ENCODE results near the gene AGRN. TPM values are rescaled to one million over a fixed set of nuclear protein-coding genes. Genes with fewer than 3 reads are reported as not detected.

AGRN gene
- total and polyA plus RNA-seq, 8 donors: 96.8 to 208 (median 149) TPM

- intact Hi-C loops (cut with DNase I): no loop called here
- ATAC-seq (peak; percentile 64), DNase-seq (no peak)
- H3K4me1 ChIP-seq: peaks cover 6 to 23% of the 10 kb centered on the region in 2 donors
- no peaks in the 10 kb centered on the region for H3K36me3 ChIP-seq
- H3K9me3 ChIP-seq: no peaks in the 10 kb centered on the region
- H3K27me3 ChIP-seq: peaks cover 13 to 61% of the 10 kb centered on the region in 2 donors
- no peak for TF ChIP-seq CTCF (IDR thresholded peaks at IDR 0.05)
- peak overlapping the region in 1 of 2 donors; percentile 32 for H3K4me3 ChIP-seq
- H3K27ac ChIP-seq: no peak overlapping the region
Observed at GRCh38 chr1:1032424-1032823, 12.5 kb downstream of the AGRN start.

- peak overlapping the region; percentile 19 to 32 for H3K4me3 ChIP-seq
- peaks cover 6 to 23% of the 10 kb centered on the region in 2 donors for H3K4me1 ChIP-seq
- ATAC-seq (peak; percentile 95), DNase-seq (peak; percentile 72 to 91 (median 87))
- H3K27me3 ChIP-seq: peaks cover 13 to 67% of the 10 kb centered on the region in 2 donors
- intact Hi-C loops (cut with DNase I): no loop called here
- no peaks in the 10 kb centered on the region for H3K36me3 ChIP-seq
- no peaks in the 10 kb centered on the region for H3K9me3 ChIP-seq
- H3K27ac ChIP-seq: no peak overlapping the region
- TF ChIP-seq CTCF (IDR thresholded peaks at IDR 0.05): peak; percentile 38 to 56
Observed at GRCh38 chr1:1033009-1033587, 13.2 kb downstream of the AGRN start.

- Histone ChIP-seq H3K27ac (no peak overlapping the region), H3K27me3 (peaks cover 13 to 75% of the 10 kb centered on the region in 2 donors), H3K4me3 (no peak overlapping the region), H3K4me1 (peaks cover 6 to 24% of the 10 kb centered on the region in 2 donors), H3K36me3 (no peaks in the 10 kb centered on the region), H3K9me3 (no peaks in the 10 kb centered on the region)
- ATAC-seq (no peak), DNase-seq (no peak)
- TF ChIP-seq CTCF (IDR thresholded peaks at IDR 0.05): no peak
- intact Hi-C loops (cut with DNase I): no loop called here
Observed at GRCh38 chr1:1033731-1034438, 14.0 kb downstream of the AGRN start.

- Histone ChIP-seq H3K4me3 (no peak overlapping the region), H3K27ac (no peak overlapping the region), H3K9me3 (no peaks in the 10 kb centered on the region), H3K27me3 (peaks cover 13 to 80% of the 10 kb centered on the region in 2 donors), H3K4me1 (peaks cover 8 to 29% of the 10 kb centered on the region in 2 donors), H3K36me3 (no peaks in the 10 kb centered on the region)
- intact Hi-C loops (cut with DNase I): no loop called here
- ATAC-seq (no peak), DNase-seq (no peak)
- TF ChIP-seq CTCF (IDR thresholded peaks at IDR 0.05): no peak
Observed at GRCh38 chr1:1034439-1034781, 14.5 kb downstream of the AGRN start.

GRCh38 chr1:1035291-1035943 lies 15.5 kb downstream of the AGRN start:
- no peak for ATAC-seq
- no peak for DNase-seq
- peaks cover 18 to 39% of the 10 kb centered on the region in 2 donors for H3K4me1 ChIP-seq
- no peaks in the 10 kb centered on the region for H3K36me3 ChIP-seq
- H3K4me3 ChIP-seq: no peak overlapping the region
- H3K27ac ChIP-seq: no peak overlapping the region
- intact Hi-C loops (cut with DNase I): no loop called here
- no peaks in the 10 kb centered on the region for H3K9me3 ChIP-seq
- peaks cover 13 to 90% of the 10 kb centered on the region in 2 donors for H3K27me3 ChIP-seq
- TF ChIP-seq CTCF (IDR thresholded peaks at IDR 0.05): no peak

Data from left lung (tissue), 10 donors.